HepG2 (cell line): ENCODE results near the gene KLHL17. TPM values are rescaled to one million over a fixed set of nuclear protein-coding genes. Genes with fewer than 3 reads are reported as not detected.

ENCODE experiments used
- ATAC-seq: fragments of 200-7000 bp; cut with Tn5 transposase; 3 replicates; pipeline ENCODE4 v1.9.1; 2020; ENCODE audit warnings: mild to moderate bottlenecking, moderate library complexity
- BruUV-seq: library from RNA; stranded (reverse); fragments of 400-500 nt; replicated peaks from 2 replicates; lab custom pipeline; 2021; lab: Mats Ljungman, UMichigan
- CTCF ChIA-PET: fragments of 300-600 bp; formaldehyde crosslinking; extraction: SDS; loops from one replicate; lab custom pipeline; 2021; ENCODE audit warnings: low total read pairs, inconsistent platforms, low intra/inter-chr PET ratio; lab: Yijun Ruan, JAX
- POLR2A ChIA-PET: fragments of 350-600 bp; sonication (Branson Sonifier 250); formaldehyde crosslinking; loops from one replicate; lab custom pipeline; 2020; ENCODE audit warnings: antibody characterized with exemption, inconsistent platforms; lab: Yijun Ruan, JAX
- DNase-seq: peaks from one replicate; pipeline ENCODE4 v3.0.0-alpha.2; 2015; ENCODE audit warnings: low spot score
- FAIRE-seq: peaks from 3 replicates; lab custom pipeline; 2011; peaks lifted over from hg19 to GRCh38; lab: Jason Lieb, UNC
- H2AFZ ChIP-seq: one replicate; pipeline ENCODE4 v1.6.1; 2011; ENCODE audit warnings: low read length, inconsistent platforms
- H3K27ac ChIP-seq: fragments of 300-600 bp; 3 replicates; pipeline ENCODE4 v1.8.0; 2011; ENCODE audit warnings: mixed run types, mild to moderate bottlenecking, mixed read lengths, low read length, inconsistent platforms; ENCODE audit not compliant: insufficient read depth; ENCODE audit errors: extremely low read length
- H3K27me3 ChIP-seq, 2 experiments: fragments of 200-600 bp in 1 of 2; 2 replicates in 1 of 2; 3 replicates in 1 of 2; pipeline versions ENCODE4 v1.6.0 to v1.8.0; 2011; ENCODE audit warnings: low read length in 2 of 2, mild to moderate bottlenecking in 2 of 2, moderate library complexity in 2 of 2, inconsistent platforms in 1 of 2; ENCODE audit not compliant: insufficient read depth in 2 of 2, control insufficient read depth in 1 of 2
- H3K36me3 ChIP-seq, 2 experiments: fragments of 200-600 bp in 1 of 2; replicated peaks in 1 of 2; 2 replicates in 1 of 2; 3 replicates in 1 of 2; pipeline versions ENCODE4 v1.5.1 to v1.8.0; 2011; ENCODE audit warnings: low read length in 2 of 2, inconsistent platforms in 1 of 2; ENCODE audit not compliant: insufficient read depth in 2 of 2, control insufficient read depth in 1 of 2
- H3K4me1 ChIP-seq: 2 replicates; pipeline ENCODE4 v1.5.1; 2012; ENCODE audit warnings: low read length, inconsistent platforms; ENCODE audit not compliant: insufficient read depth
- H3K4me2 ChIP-seq: 2 replicates; pipeline ENCODE4 v1.6.0; 2011; ENCODE audit warnings: low read depth, low read length, inconsistent platforms
- H3K4me3 ChIP-seq, 3 experiments: fragments of 200-600 bp in 1 of 3; sonication (generic), shearing (Covaris generic) in 1 of 3; replicated peaks in 1 of 3; 2 replicates each; pipeline ENCODE4 v1.5.1; 2011 to 2016; ENCODE audit warnings: low read length in 3 of 3, inconsistent platforms in 2 of 3, low read depth in 2 of 3, mild to moderate bottlenecking in 2 of 3, control low read depth in 1 of 3, mixed read lengths in 1 of 3; ENCODE audit not compliant: insufficient read depth in 1 of 3
- H3K79me2 ChIP-seq: one replicate; pipeline ENCODE4 v1.6.1; 2011; ENCODE audit warnings: low read length, inconsistent platforms; ENCODE audit not compliant: insufficient read depth
- H3K9ac ChIP-seq: 2 replicates; pipeline ENCODE4 v1.6.0; 2011; ENCODE audit warnings: mild to moderate bottlenecking, low read depth, low read length, inconsistent platforms; ENCODE audit not compliant: insufficient read depth
- H3K9me3 ChIP-seq: 2 replicates; pipeline ENCODE4 v1.5.1; 2012; ENCODE audit warnings: mild to moderate bottlenecking, low read length
- H4K20me1 ChIP-seq: 2 replicates; pipeline ENCODE4 v1.6.0; 2011; ENCODE audit warnings: inconsistent platforms, mild to moderate bottlenecking, low read length, moderate library complexity; ENCODE audit not compliant: insufficient read depth
- ATF5 ChIP-seq: sonication (generic); formaldehyde crosslinking; IDR thresholded peaks from 2 replicates; pipeline ENCODE4 v1.4.0; 2020; ENCODE audit warnings: mild to moderate bottlenecking, low read depth, missing genetic modification reagents
- HNF1B ChIP-seq: sonication (generic); formaldehyde crosslinking; IDR thresholded peaks from 2 replicates; pipeline ENCODE4 v1.5.1; 2020; ENCODE audit warnings: mild to moderate bottlenecking, moderate library complexity, missing genetic modification reagents
- HNRNPL ChIP-seq: fragments of 200-400 bp; formaldehyde crosslinking; IDR thresholded peaks from 2 replicates; pipeline ENCODE4 v1.6.1; 2017; ENCODE audit warnings: mild to moderate bottlenecking, low read depth, low read length
- IKZF4 ChIP-seq: sonication (generic); formaldehyde crosslinking; IDR thresholded peaks from 2 replicates; pipeline ENCODE4 v1.5.1; 2020; ENCODE audit warnings: borderline replicate concordance, mild to moderate bottlenecking, low read depth, missing genetic modification reagents; ENCODE audit errors: not compliant biosample characterization
- IRF9 ChIP-seq: sonication (generic); formaldehyde crosslinking; IDR thresholded peaks from 2 replicates; pipeline ENCODE4 v1.8.0; 2022; ENCODE audit warnings: missing genetic modification reagents, mild to moderate bottlenecking, borderline replicate concordance
- KDM2A ChIP-seq: sonication (generic); formaldehyde crosslinking; IDR thresholded peaks from 2 replicates; pipeline ENCODE4 v1.4.0; 2020; ENCODE audit warnings: low read depth, missing genetic modification reagents, borderline replicate concordance
- MAF1 ChIP-seq: sonication (generic); formaldehyde crosslinking; IDR thresholded peaks from 2 replicates; pipeline ENCODE4 v1.5.0; 2020; ENCODE audit warnings: missing genetic modification reagents, borderline replicate concordance
- NR2F6 ChIP-seq, 2 experiments: IDR thresholded peaks; 2 replicates each; pipeline ENCODE4 v1.6.1; 2016; ENCODE audit warnings: antibody characterized with exemption in 1 of 2, mild to moderate bottlenecking in 1 of 2
- NRL ChIP-seq: sonication (generic); formaldehyde crosslinking; IDR thresholded peaks from 2 replicates; pipeline ENCODE4 v1.5.0; 2020; ENCODE audit warnings: missing genetic modification reagents, mild to moderate bottlenecking, moderate library complexity, borderline replicate concordance
- POLR2A ChIP-seq, 2 experiments: IDR thresholded peaks; 2 replicates each; pipeline ENCODE4 v1.6.1; 2011; ENCODE audit warnings: low read depth in 2 of 2, low read length in 2 of 2, mild to moderate bottlenecking in 1 of 2, moderate library complexity in 1 of 2; ENCODE audit not compliant: insufficient read depth in 1 of 2
- REPIN1 ChIP-seq: sonication (generic); formaldehyde crosslinking; IDR thresholded peaks from 2 replicates; pipeline ENCODE4 v1.8.0; 2022; ENCODE audit warnings: missing genetic modification reagents, low read depth, mild to moderate bottlenecking, borderline replicate concordance
- SKI ChIP-seq: fragments of 450-650 bp; IDR thresholded peaks from one replicate; pipeline ENCODE4 v1.6.1; 2018; ENCODE audit warnings: mild to moderate bottlenecking; ENCODE audit not compliant: partially characterized antibody
- SRY ChIP-seq: sonication (generic); formaldehyde crosslinking; IDR thresholded peaks from 2 replicates; pipeline ENCODE4 v1.8.0; 2022; ENCODE audit warnings: mild to moderate bottlenecking, missing genetic modification reagents
- YEATS4 ChIP-seq: sonication (generic); formaldehyde crosslinking; IDR thresholded peaks from 2 replicates; pipeline ENCODE4 v1.4.0; 2020; ENCODE audit warnings: missing genetic modification reagents, borderline replicate concordance
- ZNF33A ChIP-seq: sonication (generic); formaldehyde crosslinking; IDR thresholded peaks from 2 replicates; pipeline ENCODE4 v1.5.1; 2020; ENCODE audit warnings: missing genetic modification reagents, mild to moderate bottlenecking, moderate library complexity, borderline replicate concordance
- ZNF33B ChIP-seq: sonication (generic); formaldehyde crosslinking; IDR thresholded peaks from 2 replicates; pipeline ENCODE4 v1.5.1; 2020; ENCODE audit warnings: mild to moderate bottlenecking, missing genetic modification reagents
- WGBS: methylation state at CpG from one replicate; pipeline ENCODE4 v1.1.6; 2017; ENCODE audit warnings: low lambda C conversion rate; 5-methylcytosine and 5-hydroxymethylcytosine counted together
- in situ Hi-C: cut with HindIII; loops from 2 replicates; pipeline ENCODE4 v1.10.0; 2017; ENCODE audit warnings: low pct_unique_long_range_greater_than_20kb; ENCODE audit not compliant: extremely low pct_ligation_motif_present
- intact Hi-C: fragments of 100-400 bp; cut with micrococcal nuclease; formaldehyde crosslinking; loops from one replicate; pipeline ENCODE4 v1.10.0; 2022; ENCODE audit not compliant: unreplicated experiment
- polyA plus RNA-seq, 8 experiments: library from polyadenylated mRNA; depleted of rRNA in 3 of 8; stranded (reverse) in 7 of 8; unstranded in 1 of 8; fragments of >200 nt; fragmentation: Illumina TruSeq in 4 of 8; extraction: Trizol in 4 of 8; gene quantifications; 2 replicates each; pipeline versions ENCODE4 v1.2.1 to v1.2.3, GENCODE V29; 2011 to 2016; ENCODE audit warnings: low read depth in 4 of 8, missing spikeins in 1 of 8, mixed read lengths in 1 of 8; ENCODE audit not compliant: insufficient read depth in 1 of 8
- total RNA-seq, 5 experiments: library from RNA; depleted of rRNA; stranded (reverse); fragments of >200 nt; fragmentation: Illumina TruSeq; extraction: Trizol; gene quantifications; 2 replicates each; pipeline ENCODE4 v1.2.3, GENCODE V29; 2016; ENCODE audit warnings: low read depth in 1 of 5

The KLHL17 gene
- total and polyA plus RNA-seq, 2 of the 13 experiments (the other 11 are each of a cell fraction or from before 2014, with no cell fraction given) = 9.3 to 24.7 TPM

- peaks cover 22 to 60% of the 10 kb centered on the region in 2 experiments for H3K27me3 ChIP-seq
- H3K4me3 ChIP-seq = peak within 1 kb of the TSS in 2 of 3 experiments; percentile 3 to 70; a peak in 2 of 6 replicates
- in situ Hi-C loops (no loop called here), intact Hi-C loops (no loop called here)
- H3K79me2 ChIP-seq = no peaks in the 10 kb centered on the region
- WGBS = 0% methylated on average over 4 of the region's 28 CpGs
- H3K27ac ChIP-seq = no peak within 1 kb of the TSS
- no peak within 1 kb of the TSS for H2AFZ ChIP-seq
- H3K9me3 ChIP-seq = no peaks in the 10 kb centered on the region
- no peak for DNase-seq
- peaks cover 45% of the 10 kb centered on the region for H3K4me1 ChIP-seq
- no peak for ATAC-seq
- ChIA-PET POLR2A (interaction anchor here (1.0 to 1.9 kb wide), 3 partner anchors 15 to 20 kb away, joined by 3 to 4 read pairs (median 3); partner anchors contain the start of genes HES4 and PLEKHN1), CTCF (no interaction called here)
- H3K9ac ChIP-seq = peak within 1 kb of the TSS; percentile 15; the same call in 1 of the 2 replicates
- BruUV-seq = no TSS peak
- H3K4me2 ChIP-seq = peak within 1 kb of the TSS; percentile 74
- FAIRE-seq = no peak
- no peaks in the 10 kb centered on the region for H4K20me1 ChIP-seq
- no peaks in the 10 kb centered on the region for H3K36me3 ChIP-seq
- TF ChIP-seq SKI (no peak), MAF1 (no peak), HNF1B (peak; percentile 37; the same call in 1 of the 2 replicates), HNRNPL (0 out of 2 replicates have a peak, but pooled peaks have one; percentile 16), POLR2A (IDR thresholded peaks at IDR 0.05; ENCODE audit: insufficient read depth in 1 of 2, low read depth in 2 of 2, low read length in 2 of 2) (no peak), IRF9 (CRISPR knock-in tag) (0 out of 2 replicates have a peak, but pooled peaks have one; percentile 52), ATF5 (CRISPR knock-in tag) (no peak), IKZF4 (CRISPR knock-in tag) (no peak), YEATS4 (CRISPR knock-in tag) (no peak), REPIN1 (CRISPR knock-in tag) (no peak), SRY (CRISPR knock-in tag) (no peak), NR2F6 (IDR thresholded peaks at IDR 0.05) (no peak), NR2F6 (CRISPR knock-in tag; IDR thresholded peaks at IDR 0.05) (peak; percentile 31; the same call in 1 of the 2 replicates), ZNF33A (no peak), ZNF33B (CRISPR knock-in tag) (0 out of 2 replicates have a peak, but pooled peaks have one; percentile 55), NRL (CRISPR knock-in tag) (peak; percentile 50; the same call in 1 of the 2 replicates), KDM2A (peak; percentile 20; the same call in 1 of the 2 replicates)
Measured at GRCh38 chr1:981955-982558, 21.7 kb downstream of the KLHL17 start, which contains the start of gene PERM1. TSS of gene PERM1 (minus strand) at chr1:982093. CDS start at chr1:981029, 1,064 bp downstream.
